ENCODE measurements around the gene CHMP2B. TPM values are rescaled to one million over a fixed set of nuclear protein-coding genes. Genes with fewer than 3 reads are reported as not detected.
"Not testable (repeated sequence)": the region's sequence is repeated elsewhere in the genome, so short reads cannot be mapped to it uniquely, and the experiment has no call there.

Gene CHMP2B
- total RNA-seq, 1 experiment from 2014 or later = 24.4 TPM

GRCh38 chr3:87219611-87220010 is 7.5 kb upstream of the CHMP2B start:
- in situ Hi-C loops (cut with HindIII; ENCODE audit: low pct_unique_long_range_greater_than_20kb, low sequenced_read_pairs) = no loop called here
- no peak for DNase-seq (ENCODE audit: low read depth)

- DNase-seq (ENCODE audit: low read depth) = no peak
- in situ Hi-C loops (cut with HindIII; ENCODE audit: low pct_unique_long_range_greater_than_20kb, low sequenced_read_pairs) = no loop called here
Observed at GRCh38 chr3:87225659-87226058, 1.4 kb upstream of the CHMP2B start.

DNA sequence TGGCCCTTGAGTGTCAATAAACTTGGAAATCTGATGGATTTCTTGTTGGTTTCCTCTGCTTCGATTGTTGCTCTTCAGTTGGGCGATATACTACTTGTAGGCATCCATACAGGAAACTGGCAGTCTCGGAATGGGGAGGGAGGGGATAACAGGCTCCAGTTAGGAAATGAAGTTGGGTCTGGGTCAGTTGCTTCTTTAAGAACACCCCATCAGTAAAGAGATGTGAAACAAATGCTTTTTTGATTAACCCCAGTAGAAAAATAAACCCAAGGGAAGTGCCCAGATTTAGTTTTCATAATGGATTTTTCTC is 681 bp downstream of the CHMP2B start:
- no peak for DNase-seq (ENCODE audit: low read depth)
- in situ Hi-C loops (cut with HindIII; ENCODE audit: low pct_unique_long_range_greater_than_20kb, low sequenced_read_pairs) = no loop called here

DNA sequence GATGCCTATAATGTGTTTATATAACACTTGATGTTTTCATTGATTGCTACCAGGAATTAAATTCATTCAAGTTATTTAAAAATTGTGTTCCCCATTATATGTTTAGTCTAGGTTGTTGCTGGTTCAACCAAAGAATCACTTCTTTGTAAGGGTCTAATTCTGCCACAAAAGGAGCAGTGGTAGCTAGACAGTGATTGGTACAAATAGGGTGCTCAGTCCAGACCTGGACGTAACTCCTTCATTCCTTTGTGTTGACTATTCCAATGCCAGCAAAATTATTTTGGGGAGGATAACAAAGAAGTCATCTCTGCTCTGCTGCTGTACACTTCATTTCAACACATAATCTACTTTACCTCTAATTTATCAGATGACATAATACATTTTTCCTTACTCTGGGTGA is 1.2 kb downstream of the CHMP2B start:
- no peak for DNase-seq (ENCODE audit: low read depth)
- in situ Hi-C loops (cut with HindIII; ENCODE audit: low pct_unique_long_range_greater_than_20kb, low sequenced_read_pairs) = no loop called here

- in situ Hi-C loops (cut with HindIII; ENCODE audit: low pct_unique_long_range_greater_than_20kb, low sequenced_read_pairs) = no loop called here
Observed at GRCh38 chr3:87229113-87229512, 2.0 kb downstream of the CHMP2B start.

DNA sequence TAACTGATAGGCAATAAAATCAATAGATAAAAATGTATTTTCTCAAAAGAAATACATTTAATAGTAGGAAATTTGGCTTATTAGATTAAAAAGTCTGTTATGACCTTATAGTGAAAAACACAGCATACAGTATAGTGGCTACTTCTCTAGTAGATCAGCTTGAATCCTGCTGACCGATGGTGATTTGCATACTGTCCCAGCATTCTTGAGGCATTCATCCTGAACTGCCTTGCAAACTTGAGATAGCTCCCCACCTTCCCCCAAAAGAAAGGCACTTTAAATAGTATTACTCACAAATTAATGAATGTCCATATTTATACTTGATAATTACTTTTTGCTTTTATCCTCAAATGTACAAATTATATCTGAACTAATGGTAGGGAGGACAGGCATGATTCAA is 6.7 kb downstream of the CHMP2B start:
- in situ Hi-C loops (cut with HindIII; ENCODE audit: low pct_unique_long_range_greater_than_20kb, low sequenced_read_pairs) = no loop called here
- no peak for DNase-seq (ENCODE audit: low read depth)

More at GRCh38 chr3:87229113-87229512, 2.0 kb downstream of the CHMP2B start:
- no peak for DNase-seq (ENCODE audit: low read depth)

DNA sequence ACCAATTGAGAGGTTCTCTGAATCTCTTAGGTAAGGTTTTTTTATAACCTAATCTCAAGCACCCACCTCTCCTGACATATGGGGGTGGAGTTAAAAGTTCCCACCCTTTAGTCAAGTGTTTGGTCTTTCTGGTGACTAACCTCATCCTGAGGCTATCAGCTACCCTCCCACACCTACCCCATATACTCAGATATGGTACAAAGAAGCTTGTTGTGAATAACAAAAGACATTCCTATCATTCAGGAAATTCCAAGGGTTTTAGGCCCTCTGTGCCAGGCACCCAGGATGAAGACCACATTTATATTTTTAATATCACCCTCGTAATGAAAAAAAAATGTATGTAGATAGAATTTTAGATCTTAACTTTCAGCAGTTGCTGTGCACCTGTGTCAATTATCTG is 9.0 kb downstream of the CHMP2B start:
- DNase-seq (ENCODE audit: low read depth) = no peak
- in situ Hi-C loops (cut with HindIII; ENCODE audit: low pct_unique_long_range_greater_than_20kb, low sequenced_read_pairs) = no loop called here

- in situ Hi-C loops (cut with HindIII; ENCODE audit: low pct_unique_long_range_greater_than_20kb, low sequenced_read_pairs) = no loop called here
- no peak for DNase-seq (ENCODE audit: low read depth)
Observed at GRCh38 chr3:87246662-87247429, 19.7 kb downstream of the CHMP2B start.

- in situ Hi-C loops (cut with HindIII; ENCODE audit: low pct_unique_long_range_greater_than_20kb, low sequenced_read_pairs) = no loop called here
- DNase-seq (ENCODE audit: low read depth) = no peak
Observed at GRCh38 chr3:87247430-87247773, 20.3 kb downstream of the CHMP2B start.

GRCh38 chr3:87248231-87248630 is 21.1 kb downstream of the CHMP2B start:
- in situ Hi-C loops (cut with HindIII; ENCODE audit: low pct_unique_long_range_greater_than_20kb, low sequenced_read_pairs); DNase-seq (ENCODE audit: low read depth): not testable (repeated sequence)

DNA sequence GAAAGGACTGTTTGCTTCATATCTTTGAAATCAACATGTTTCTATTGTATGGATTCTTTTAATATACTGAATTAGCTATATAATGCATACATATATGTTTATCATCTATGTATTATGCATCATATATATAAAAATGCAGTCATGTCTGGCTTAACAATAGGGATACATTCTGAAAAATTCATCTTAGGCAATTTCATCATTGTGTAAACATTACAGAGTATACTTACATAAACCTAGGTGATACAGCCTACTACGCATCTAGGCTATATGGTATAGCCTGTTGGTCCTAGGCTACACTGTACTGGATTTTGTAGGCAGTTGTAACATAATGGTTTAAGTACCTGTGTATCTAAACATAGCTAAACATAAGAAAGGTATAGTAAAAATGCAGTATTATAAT is 21.7 kb downstream of the CHMP2B start:
- in situ Hi-C loops (cut with HindIII; ENCODE audit: low pct_unique_long_range_greater_than_20kb, low sequenced_read_pairs) = no loop called here
- DNase-seq (ENCODE audit: low read depth) = no peak

GRCh38 chr3:87250009-87250408 is 22.9 kb downstream of the CHMP2B start:
- in situ Hi-C loops (cut with HindIII; ENCODE audit: low pct_unique_long_range_greater_than_20kb, low sequenced_read_pairs) = loop anchor here (10.0 kb wide), 1 partner anchor 255 kb away; no protein-coding TSS in a partner anchor
- no peak for DNase-seq (ENCODE audit: low read depth)

- in situ Hi-C loops (cut with HindIII; ENCODE audit: low pct_unique_long_range_greater_than_20kb, low sequenced_read_pairs) = no loop called here
- DNase-seq (ENCODE audit: low read depth) = peak; percentile 23
Observed at GRCh38 chr3:87260270-87260669, 33.2 kb downstream of the CHMP2B start.

DNA sequence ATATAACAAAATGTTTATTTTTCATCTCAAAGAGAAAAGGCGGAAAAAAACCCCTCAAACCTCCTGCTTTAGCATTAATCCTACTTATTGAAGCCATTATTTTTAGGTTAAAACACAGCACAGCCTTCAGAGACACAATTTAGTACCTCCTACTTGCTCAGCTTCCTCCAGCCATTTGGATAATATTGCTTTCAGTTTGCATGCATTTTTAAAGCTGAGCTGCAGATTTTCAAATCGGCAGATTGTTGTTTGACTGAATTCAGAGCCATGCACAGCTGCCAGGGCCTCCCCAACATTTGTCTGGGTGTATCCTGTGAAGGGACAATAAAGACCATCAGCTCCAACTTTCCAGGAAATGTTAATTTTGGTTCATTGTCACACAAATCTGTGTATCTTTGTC is 34.8 kb downstream of the CHMP2B start:
- DNase-seq (ENCODE audit: low read depth) = no peak
- in situ Hi-C loops (cut with HindIII; ENCODE audit: low pct_unique_long_range_greater_than_20kb, low sequenced_read_pairs) = no loop called here

DNA sequence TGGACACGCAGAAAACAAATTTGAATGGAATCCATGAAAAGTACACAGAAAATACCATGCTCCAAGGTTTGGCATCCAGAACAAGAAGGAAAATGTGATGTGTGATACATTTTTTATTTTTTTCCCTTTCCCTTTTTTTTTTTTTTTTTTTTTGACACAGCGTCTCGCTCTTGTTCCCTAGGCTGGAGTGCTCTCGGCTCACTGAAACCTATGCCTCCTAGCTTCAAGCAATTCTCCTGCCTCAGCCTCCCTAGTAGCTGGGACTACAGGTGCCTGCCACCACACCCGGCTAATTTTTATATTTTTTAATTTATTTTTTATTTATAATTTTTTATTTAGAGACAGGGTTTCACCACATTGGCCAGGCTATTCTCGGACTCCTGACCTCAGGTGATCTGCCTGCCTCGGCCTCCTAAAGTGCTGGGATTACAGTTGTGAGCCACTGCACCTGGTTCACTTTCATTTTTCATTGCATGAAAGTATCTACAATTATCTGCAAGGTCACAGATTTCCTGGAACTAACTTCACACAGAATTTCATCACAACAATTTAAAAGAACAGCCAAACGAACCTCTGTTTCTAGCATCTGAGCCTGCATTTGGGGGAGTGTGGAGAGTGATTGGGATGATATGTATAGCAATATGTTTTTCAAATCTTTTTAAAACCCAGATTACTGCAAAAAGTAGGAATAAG is 41.0 kb downstream of the CHMP2B start:
- DNase-seq (ENCODE audit: low read depth) = no peak
- in situ Hi-C loops (cut with HindIII; ENCODE audit: low pct_unique_long_range_greater_than_20kb, low sequenced_read_pairs) = no loop called here

GRCh38 chr3:87268646-87269211 is 41.6 kb downstream of the CHMP2B start:
- in situ Hi-C loops (cut with HindIII; ENCODE audit: low pct_unique_long_range_greater_than_20kb, low sequenced_read_pairs) = no loop called here
- DNase-seq (ENCODE audit: low read depth) = no peak

- no peak for DNase-seq (ENCODE audit: low read depth)
- in situ Hi-C loops (cut with HindIII; ENCODE audit: low pct_unique_long_range_greater_than_20kb, low sequenced_read_pairs) = no loop called here
Observed at GRCh38 chr3:87269723-87270122, 42.6 kb downstream of the CHMP2B start.

- no peak for DNase-seq (ENCODE audit: low read depth)
- in situ Hi-C loops (cut with HindIII; ENCODE audit: low pct_unique_long_range_greater_than_20kb, low sequenced_read_pairs) = no loop called here
Observed at GRCh38 chr3:87270908-87271700, 44.0 kb downstream of the CHMP2B start.

- in situ Hi-C loops (cut with HindIII; ENCODE audit: low pct_unique_long_range_greater_than_20kb, low sequenced_read_pairs) = no loop called here
- DNase-seq (ENCODE audit: low read depth) = no peak
Observed at GRCh38 chr3:87272718-87273341, 45.7 kb downstream of the CHMP2B start.
